Sigmoid colon (tissue), 4 donors: ENCODE results near the gene MUC7.

Experiments
- CTCF ChIP-seq, 4 experiments: fragments of 450-650 bp in 3 of 4; fragments of 200-600 bp in 1 of 4; IDR thresholded peaks; one replicate each; pipeline ENCODE4 v1.5.1; 2016 to 2019; ENCODE audit warnings: antibody characterized with exemption in 4 of 4, mild to moderate bottlenecking in 3 of 4, moderate library complexity in 2 of 4
- POLR2A ChIP-seq, 2 donors: fragments of 450-650 bp; IDR thresholded peaks; one replicate each; pipeline ENCODE4 v1.6.1; 2016; ENCODE audit warnings: antibody characterized with exemption in 2 of 2, mild to moderate bottlenecking in 2 of 2, moderate library complexity in 2 of 2
- POLR2AphosphoS5 ChIP-seq, 4 donors: sonication (generic); formaldehyde crosslinking; IDR thresholded peaks; one replicate each; pipeline ENCODE4 v1.6.1; 2017; ENCODE audit warnings: antibody characterized with exemption in 4 of 4

- no peak for TF ChIP-seq CTCF (IDR thresholded peaks at IDR 0.05)
- no peak for TF ChIP-seq POLR2A (IDR thresholded peaks at IDR 0.05)
- no peak for TF ChIP-seq POLR2AphosphoS5 (IDR thresholded peaks at IDR 0.05)
Observed at GRCh38 chr4:70518269-70518668, 46.3 kb downstream of the MUC7 start, which contains the start of gene AMTN.
